ENCODE measurements around the gene KATNAL1. TPM values are rescaled to one million over a fixed set of nuclear protein-coding genes. Genes with fewer than 3 reads are reported as not detected.

Gene KATNAL1
- total RNA-seq, 2 donors from 2014 or later, result 12.8 to 16.4 TPM

DNA sequence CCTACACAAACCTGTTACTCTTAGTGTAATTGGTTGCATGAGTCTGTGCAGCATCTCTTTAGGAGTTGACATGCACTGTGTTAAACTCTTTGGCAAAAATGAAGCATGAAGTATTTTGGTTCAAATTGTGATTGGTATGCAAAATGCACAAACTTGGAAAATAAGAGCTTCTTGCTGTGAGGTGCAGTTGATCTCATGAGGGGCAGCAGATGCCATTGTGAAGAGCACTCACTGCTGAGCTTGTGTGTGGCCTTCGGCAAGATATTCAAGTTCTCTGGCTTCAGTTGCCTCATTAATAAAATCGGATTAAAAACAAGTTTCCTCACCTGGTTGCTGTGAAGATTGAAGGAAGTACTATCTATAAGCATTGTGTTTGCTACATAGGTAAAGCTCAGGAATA is 142.3 kb downstream of the KATNAL1 start:
- intact Hi-C loops (cut with DNase I), result no loop called here
- H3K9me3 ChIP-seq, result no peaks in the 10 kb centered on the region
- WGBS, result 87% methylated on average over 2 of the region's 2 CpGs

DNA sequence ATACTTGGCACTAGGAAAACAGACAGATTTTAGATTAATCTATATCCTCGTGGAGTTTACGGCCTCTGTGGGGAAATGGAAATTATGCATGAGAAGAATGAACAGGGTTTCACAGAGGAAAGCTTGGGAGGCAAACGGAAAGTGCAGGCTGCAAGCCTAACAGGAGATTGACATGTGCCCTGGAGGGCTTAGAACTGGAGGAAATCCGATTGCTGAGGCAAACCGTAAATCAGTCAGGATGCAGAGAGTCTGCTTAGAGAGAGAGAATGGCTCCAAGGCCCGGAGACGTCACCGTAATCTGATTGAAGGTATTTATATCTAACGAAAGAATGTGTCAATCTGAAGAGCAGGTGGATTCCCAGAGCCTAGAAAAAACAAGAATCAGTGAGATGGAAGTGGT is 143.2 kb downstream of the KATNAL1 start:
- TF ChIP-seq CTCF (IDR thresholded peaks at IDR 0.05), result no peak
- no peak for TF ChIP-seq POLR2AphosphoS5 (IDR thresholded peaks at IDR 0.05)
- no peak for TF ChIP-seq POLR2A (IDR thresholded peaks at IDR 0.05)
- Histone ChIP-seq H3K27me3 (replicated peaks; ENCODE audit: insufficient read depth) (no peaks in the 10 kb centered on the region), H3K9me3 (no peaks in the 10 kb centered on the region), H3K4me3 (no peak overlapping the region), H3K27ac (no peak overlapping the region), H3K4me1 (replicated peaks) (no peaks in the 10 kb centered on the region), H3K36me3 (no peaks in the 10 kb centered on the region)
- intact Hi-C loops (cut with DNase I), result no loop called here
- no peak for DNase-seq (ENCODE audit: low spot score)
- 49% methylated on average over 9 of the region's 9 CpGs for WGBS

More for the DNA sequence above, 142.3 kb downstream of the KATNAL1 start:
- Histone ChIP-seq H3K36me3 (no peaks in the 10 kb centered on the region), H3K27ac (no peak overlapping the region), H3K4me3 (no peak overlapping the region), H3K27me3 (replicated peaks; ENCODE audit: insufficient read depth) (no peaks in the 10 kb centered on the region), H3K4me1 (replicated peaks) (no peaks in the 10 kb centered on the region)
- no peak for TF ChIP-seq POLR2A (IDR thresholded peaks at IDR 0.05)
- no peak for TF ChIP-seq POLR2AphosphoS5 (IDR thresholded peaks at IDR 0.05)
- TF ChIP-seq CTCF (IDR thresholded peaks at IDR 0.05), result no peak
- no peak for DNase-seq (ENCODE audit: low spot score)

- no peaks in the 10 kb centered on the region for H3K27me3 ChIP-seq (replicated peaks; ENCODE audit: insufficient read depth)
- no peaks in the 10 kb centered on the region for H3K9me3 ChIP-seq
- no peak for DNase-seq (ENCODE audit: low spot score)
- TF ChIP-seq POLR2AphosphoS5 (IDR thresholded peaks at IDR 0.05), result no peak
- no peaks in the 10 kb centered on the region for H3K36me3 ChIP-seq
- H3K4me3 ChIP-seq, result no peak overlapping the region
- H3K27ac ChIP-seq, result no peak overlapping the region
- no peaks in the 10 kb centered on the region for H3K4me1 ChIP-seq (replicated peaks)
- intact Hi-C loops (cut with DNase I), result no loop called here
- WGBS, result 100% methylated on average over 2 of the region's 2 CpGs
Measured at GRCh38 chr13:30163441-30163840, 143.9 kb downstream of the KATNAL1 start.

DNA sequence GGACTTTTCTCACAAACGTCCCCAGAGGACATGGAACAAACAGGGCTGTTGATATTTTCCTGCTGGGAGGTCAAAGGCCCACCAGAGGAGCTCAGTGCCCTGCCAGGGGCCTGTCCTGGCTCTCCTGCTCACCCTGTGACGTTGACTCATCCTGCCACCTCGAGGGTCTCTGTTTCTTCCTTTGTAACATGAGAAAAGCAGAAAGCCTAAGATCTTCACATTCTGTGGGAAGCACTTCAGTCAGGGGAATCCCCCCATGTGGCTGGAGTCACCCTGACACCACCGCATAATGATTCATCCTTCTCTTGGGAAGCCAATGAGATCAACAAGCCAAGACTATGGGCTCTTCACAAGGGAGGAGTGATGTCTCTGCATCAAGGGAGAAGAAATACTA is 147.9 kb downstream of the KATNAL1 start:
- 48% methylated on average over 4 of the region's 4 CpGs for WGBS
- intact Hi-C loops (cut with DNase I), result loop anchor here (2.0 kb wide), 1 partner anchor 27 kb away; no protein-coding TSS in a partner anchor
- Histone ChIP-seq H3K4me3 (no peak overlapping the region), H3K27me3 (replicated peaks; ENCODE audit: insufficient read depth) (no peaks in the 10 kb centered on the region), H3K27ac (no peak overlapping the region), H3K4me1 (replicated peaks) (no peaks in the 10 kb centered on the region), H3K9me3 (no peaks in the 10 kb centered on the region), H3K36me3 (no peaks in the 10 kb centered on the region)
- TF ChIP-seq POLR2A (IDR thresholded peaks at IDR 0.05) (no peak), POLR2AphosphoS5 (IDR thresholded peaks at IDR 0.05) (no peak)
- no peak for DNase-seq (ENCODE audit: low spot score)

GRCh38 chr13:30158774-30159445 is 148.4 kb downstream of the KATNAL1 start:
- WGBS, result 67% methylated on average over 8 of the region's 8 CpGs
- no peaks in the 10 kb centered on the region for H3K9me3 ChIP-seq
- H3K27me3 ChIP-seq (replicated peaks; ENCODE audit: insufficient read depth), result no peaks in the 10 kb centered on the region
- no peak overlapping the region for H3K4me3 ChIP-seq
- TF ChIP-seq POLR2AphosphoS5 (IDR thresholded peaks at IDR 0.05) (no peak), CTCF (IDR thresholded peaks at IDR 0.05) (peak in 2 of 4 experiments; percentile 13 to 47)
- H3K36me3 ChIP-seq, result no peaks in the 10 kb centered on the region
- no peak overlapping the region for H3K27ac ChIP-seq
- intact Hi-C loops (cut with DNase I), result loop anchor here (2.0 kb wide), 1 partner anchor 26 kb away; no protein-coding TSS in a partner anchor
- H3K4me1 ChIP-seq (replicated peaks), result no peaks in the 10 kb centered on the region
- DNase-seq (ENCODE audit: low spot score), result no peak

- no peak for DNase-seq (ENCODE audit: low spot score)
- Histone ChIP-seq H3K4me3 (no peak overlapping the region), H3K9me3 (no peaks in the 10 kb centered on the region), H3K36me3 (no peaks in the 10 kb centered on the region), H3K27ac (no peak overlapping the region), H3K4me1 (replicated peaks) (no peaks in the 10 kb centered on the region), H3K27me3 (replicated peaks; ENCODE audit: insufficient read depth) (no peaks in the 10 kb centered on the region)
- WGBS, result 92% methylated on average over 7 of the region's 7 CpGs
- intact Hi-C loops (cut with DNase I), result no loop called here
- TF ChIP-seq CTCF (IDR thresholded peaks at IDR 0.05), result no peak
- no peak for TF ChIP-seq POLR2A (IDR thresholded peaks at IDR 0.05)
- no peak for TF ChIP-seq POLR2AphosphoS5 (IDR thresholded peaks at IDR 0.05)
Measured at GRCh38 chr13:30157616-30157993, 149.7 kb downstream of the KATNAL1 start.

Data from prostate gland (tissue), 2 donors.